ENCODE data around the gene GPBAR1. TPM values are rescaled to one million over a fixed set of nuclear protein-coding genes. Genes with fewer than 3 reads are reported as not detected.

GPBAR1 gene
- total RNA-seq, 1 donor from 2014 or later: 2.4 TPM

- no peak for DNase-seq (ENCODE audit: low spot score)
Observed at GRCh38 chr2:218244204-218244603, 16.6 kb upstream of the GPBAR1 start.

- DNase-seq (ENCODE audit: low spot score): no peak
Observed at GRCh38 chr2:218244665-218245064, 16.1 kb upstream of the GPBAR1 start.

- no peak for DNase-seq (ENCODE audit: low spot score)
Observed at GRCh38 chr2:218245214-218245613, 15.6 kb upstream of the GPBAR1 start.

- DNase-seq (ENCODE audit: low spot score): no peak
Observed at GRCh38 chr2:218249691-218250090, 11.1 kb upstream of the GPBAR1 start.

GRCh38 chr2:218252509-218253231 is 8.1 kb upstream of the GPBAR1 start:
- DNase-seq (ENCODE audit: low spot score): no peak

- DNase-seq (ENCODE audit: low spot score): no peak
Observed at GRCh38 chr2:218253232-218253625, 7.6 kb upstream of the GPBAR1 start.

GRCh38 chr2:218255446-218255845 is 5.4 kb upstream of the GPBAR1 start:
- no peak for DNase-seq (ENCODE audit: low spot score)

GRCh38 chr2:218256612-218257350 is 4.0 kb upstream of the GPBAR1 start:
- no peak for DNase-seq (ENCODE audit: low spot score)

- DNase-seq (ENCODE audit: low spot score): peak; percentile 51
Observed at GRCh38 chr2:218257390-218257981, 3.3 kb upstream of the GPBAR1 start.

- DNase-seq (ENCODE audit: low spot score): peak; percentile 94
Observed at GRCh38 chr2:218259099-218259961, 1.5 kb upstream of the GPBAR1 start.

GRCh38 chr2:218260166-218260565 is 649 bp upstream of the GPBAR1 start:
- no peak for DNase-seq (ENCODE audit: low spot score)

- peak; percentile 50 for DNase-seq (ENCODE audit: low spot score)
Observed at GRCh38 chr2:218261423-218262236, 815 bp downstream of the GPBAR1 start.

- peak; percentile 58 for DNase-seq (ENCODE audit: low spot score)
Observed at GRCh38 chr2:218262237-218262600, 1.4 kb downstream of the GPBAR1 start.

GRCh38 chr2:218262631-218263586 is 2.1 kb downstream of the GPBAR1 start:
- DNase-seq (ENCODE audit: low spot score): no peak

- no peak for DNase-seq (ENCODE audit: low spot score)
Observed at GRCh38 chr2:218263817-218264641, 3.2 kb downstream of the GPBAR1 start.

GRCh38 chr2:218264773-218265561 is 4.2 kb downstream of the GPBAR1 start:
- DNase-seq (ENCODE audit: low spot score): no peak

- no peak for DNase-seq (ENCODE audit: low spot score)
Observed at GRCh38 chr2:218265626-218266025, 4.8 kb downstream of the GPBAR1 start.

All from umbilical cord (tissue), 2 donors.